A549 (cell line): ENCODE measurements around the gene BIRC5.

ENCODE experiments used
- CTCF ChIP-seq: fragments of >200 bp; sonication (Bioruptor Twin); formaldehyde crosslinking; IDR thresholded peaks from 3 replicates; pipeline ENCODE4 v1.5.1; 2016
- RCOR1 ChIP-seq: fragments of 150-350 bp; IDR thresholded peaks from 2 replicates; pipeline ENCODE4 v1.6.1; 2014; ENCODE audit warnings: antibody characterized with exemption, low read length, low read depth
- REST ChIP-seq: fragments of 200-600 bp; sonication (generic); IDR thresholded peaks from 2 replicates; pipeline ENCODE4 v1.6.1; 2016; ENCODE audit warnings: antibody characterized with exemption, mild to moderate bottlenecking, moderate library complexity
- RNF2 ChIP-seq: fragments of 200-600 bp; sonication (generic); IDR thresholded peaks from 2 replicates; pipeline ENCODE4 v1.6.1; 2016; ENCODE audit warnings: low read depth, mild to moderate bottlenecking, antibody characterized with exemption, moderate library complexity, borderline replicate concordance

DNA sequence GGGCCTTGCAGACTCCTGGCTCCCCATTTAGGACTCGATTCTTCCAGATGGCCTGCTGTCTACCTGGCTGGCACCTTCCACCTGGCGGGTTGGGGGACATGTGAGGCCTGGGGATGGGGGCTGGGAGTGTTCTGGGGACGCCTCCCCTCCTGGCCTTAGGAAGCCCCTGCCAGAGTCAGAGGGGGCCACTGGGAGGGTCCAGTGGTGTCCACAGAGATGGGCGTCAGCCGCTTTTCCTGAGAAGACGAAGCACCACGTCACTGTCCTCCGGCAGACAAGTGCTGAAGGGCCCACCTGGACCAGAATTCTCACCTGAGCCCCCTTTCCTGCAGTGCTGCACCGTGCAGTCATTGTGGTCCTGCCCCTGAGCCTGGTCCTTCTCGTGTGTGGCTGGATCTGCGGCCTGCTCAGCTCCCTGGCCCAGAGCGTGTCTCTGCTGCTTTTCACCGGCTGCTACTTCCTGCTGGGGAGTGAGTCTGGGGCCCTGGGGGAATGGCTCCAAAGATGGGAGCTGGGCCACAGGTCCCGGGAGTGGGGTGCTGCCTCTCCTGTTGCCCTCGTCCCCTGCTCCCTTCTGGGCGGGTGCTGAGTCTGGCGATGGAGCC is 20.3 kb downstream of the BIRC5 start:
- no peak for TF ChIP-seq REST
- no peak for TF ChIP-seq RCOR1
- TF ChIP-seq RNF2, result no peak
- TF ChIP-seq CTCF, result no peak
